Stomach (tissue), 4 donors: Measurements from ENCODE around the gene LMOD2.

Experiments used
- POLR2A ChIP-seq, 4 donors: fragments of 450-650 bp; IDR thresholded peaks; one replicate each; pipeline ENCODE4 v1.6.1; 2016; ENCODE audit warnings: antibody characterized with exemption in 4 of 4, control low read depth in 2 of 4, mild to moderate bottlenecking in 1 of 4, moderate library complexity in 1 of 4
- POLR2AphosphoS5 ChIP-seq, 3 donors: sonication (generic); formaldehyde crosslinking; IDR thresholded peaks; one replicate each; pipeline ENCODE4 v1.6.1; 2016; ENCODE audit warnings: antibody characterized with exemption in 3 of 3
- TF ChIP-seq, protein P1 (sequence below), 7 experiments: fragments of 450-650 bp in 4 of 7; fragments of 200-600 bp in 3 of 7; sonication (generic) in 3 of 7; IDR thresholded peaks; one replicate each; pipeline ENCODE4 v1.5.1; 2016 to 2019; ENCODE audit warnings: antibody characterized with exemption in 7 of 7, control low read depth in 2 of 7, mild to moderate bottlenecking in 1 of 7

DNA sequence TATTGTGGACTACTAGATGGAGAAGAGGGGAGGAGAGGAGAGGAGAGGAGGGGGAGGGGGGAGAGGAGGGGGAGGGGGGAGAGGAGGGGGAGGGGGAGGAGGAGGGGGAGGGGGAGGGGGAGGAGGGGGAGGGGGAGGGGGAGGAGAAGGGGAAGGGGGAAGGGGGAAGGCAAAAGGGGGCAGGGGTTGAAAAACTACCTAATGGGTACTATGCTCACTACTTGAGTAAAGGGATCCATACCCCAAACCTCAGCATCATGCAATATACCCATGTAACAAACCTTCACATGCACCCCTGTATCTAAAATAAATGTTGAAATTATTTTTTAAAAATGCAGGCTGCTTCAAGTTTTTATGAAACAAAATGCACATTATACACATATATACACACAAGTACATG, 15.1 kb upstream of the LMOD2 start:
- TF ChIP-seq, protein P1, sequence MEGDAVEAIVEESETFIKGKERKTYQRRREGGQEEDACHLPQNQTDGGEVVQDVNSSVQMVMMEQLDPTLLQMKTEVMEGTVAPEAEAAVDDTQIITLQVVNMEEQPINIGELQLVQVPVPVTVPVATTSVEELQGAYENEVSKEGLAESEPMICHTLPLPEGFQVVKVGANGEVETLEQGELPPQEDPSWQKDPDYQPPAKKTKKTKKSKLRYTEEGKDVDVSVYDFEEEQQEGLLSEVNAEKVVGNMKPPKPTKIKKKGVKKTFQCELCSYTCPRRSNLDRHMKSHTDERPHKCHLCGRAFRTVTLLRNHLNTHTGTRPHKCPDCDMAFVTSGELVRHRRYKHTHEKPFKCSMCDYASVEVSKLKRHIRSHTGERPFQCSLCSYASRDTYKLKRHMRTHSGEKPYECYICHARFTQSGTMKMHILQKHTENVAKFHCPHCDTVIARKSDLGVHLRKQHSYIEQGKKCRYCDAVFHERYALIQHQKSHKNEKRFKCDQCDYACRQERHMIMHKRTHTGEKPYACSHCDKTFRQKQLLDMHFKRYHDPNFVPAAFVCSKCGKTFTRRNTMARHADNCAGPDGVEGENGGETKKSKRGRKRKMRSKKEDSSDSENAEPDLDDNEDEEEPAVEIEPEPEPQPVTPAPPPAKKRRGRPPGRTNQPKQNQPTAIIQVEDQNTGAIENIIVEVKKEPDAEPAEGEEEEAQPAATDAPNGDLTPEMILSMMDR (IDR thresholded peaks at IDR 0.05) = no peak
- TF ChIP-seq POLR2A (IDR thresholded peaks at IDR 0.05) = no peak
- no peak for TF ChIP-seq POLR2AphosphoS5 (IDR thresholded peaks at IDR 0.05)
